Lower leg skin (tissue), 3 donors: ENCODE measurements around the gene MMD2.

Experiments used
- CTCF ChIP-seq, 3 donors: fragments of 450-650 bp; IDR thresholded peaks; one replicate each; pipeline ENCODE4 v1.5.1; 2016; ENCODE audit warnings: antibody characterized with exemption in 3 of 3, mild to moderate bottlenecking in 3 of 3, moderate library complexity in 2 of 3
- POLR2A ChIP-seq, 2 donors: fragments of 450-650 bp; IDR thresholded peaks; one replicate each; pipeline ENCODE4 v1.6.1; 2016 to 2017; ENCODE audit warnings: antibody characterized with exemption in 2 of 2, mild to moderate bottlenecking in 1 of 2, moderate library complexity in 1 of 2

GRCh38 chr7:4993471-4993870, 34.5 kb upstream of the MMD2 start:
- no peak for TF ChIP-seq POLR2A (IDR thresholded peaks at IDR 0.05)
- no peak for TF ChIP-seq CTCF (IDR thresholded peaks at IDR 0.05)
